Measurements from ENCODE around the gene ELF1. TPM values are rescaled to one million over a fixed set of nuclear protein-coding genes. Genes with fewer than 3 reads are reported as not detected.
"Not testable (repeated sequence)": the region's sequence is repeated elsewhere in the genome, so short reads cannot be mapped to it uniquely, and the experiment has no call there.

ELF1 gene
- polyA plus RNA-seq, 2 of the 4 experiments (the other 2 are of a cell fraction), result 24.9 to 45.0 TPM

DNA sequence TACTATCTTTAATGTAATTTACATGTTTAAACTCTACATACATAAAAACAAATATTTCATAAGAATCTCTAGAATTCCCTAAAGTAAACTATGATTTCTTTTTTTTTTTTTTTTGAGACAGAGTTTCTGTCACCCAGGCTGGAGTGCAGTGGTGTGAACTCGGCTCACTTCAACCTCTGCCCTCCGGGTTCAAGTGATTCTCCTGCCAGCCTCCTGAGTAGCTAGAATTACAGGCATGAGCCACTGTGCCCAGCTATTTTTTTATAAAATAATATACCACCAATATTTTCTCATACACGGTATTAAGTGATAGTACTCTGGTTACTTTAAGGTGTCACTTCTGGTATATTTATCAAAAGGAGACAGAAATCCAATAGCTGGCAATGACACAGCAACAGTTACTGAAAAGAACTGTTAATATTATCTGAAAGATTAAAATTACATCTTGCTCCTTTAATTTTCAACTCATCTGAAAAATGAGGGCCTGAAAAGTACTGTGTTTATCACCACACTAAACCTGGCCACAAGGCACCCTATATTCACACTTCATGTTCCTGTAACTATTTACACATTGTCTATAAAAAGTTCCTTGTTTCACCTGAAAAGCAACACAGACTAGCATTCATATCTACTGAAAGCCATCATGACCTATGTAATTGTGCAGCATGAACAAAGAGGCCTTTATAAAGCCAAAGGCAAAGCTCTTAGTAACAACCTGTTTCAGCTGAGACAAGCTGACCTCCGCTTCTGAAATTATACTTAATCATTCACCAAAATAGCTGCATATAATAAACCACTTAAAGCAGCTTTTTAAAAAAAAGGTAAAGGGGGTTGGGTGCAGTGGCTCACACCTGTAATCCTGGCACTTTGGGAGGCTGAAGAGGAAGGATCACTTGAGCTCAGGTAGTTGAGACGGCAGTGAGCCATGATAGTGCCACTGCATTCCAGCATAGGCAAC, 123.6 kb downstream of the ELF1 start (continued):
- TF ChIP-seq, protein P1, sequence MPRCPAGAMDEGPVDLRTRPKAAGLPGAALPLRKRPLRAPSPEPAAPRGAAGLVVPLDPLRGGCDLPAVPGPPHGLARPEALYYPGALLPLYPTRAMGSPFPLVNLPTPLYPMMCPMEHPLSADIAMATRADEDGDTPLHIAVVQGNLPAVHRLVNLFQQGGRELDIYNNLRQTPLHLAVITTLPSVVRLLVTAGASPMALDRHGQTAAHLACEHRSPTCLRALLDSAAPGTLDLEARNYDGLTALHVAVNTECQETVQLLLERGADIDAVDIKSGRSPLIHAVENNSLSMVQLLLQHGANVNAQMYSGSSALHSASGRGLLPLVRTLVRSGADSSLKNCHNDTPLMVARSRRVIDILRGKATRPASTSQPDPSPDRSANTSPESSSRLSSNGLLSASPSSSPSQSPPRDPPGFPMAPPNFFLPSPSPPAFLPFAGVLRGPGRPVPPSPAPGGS (IDR thresholded peaks at IDR 0.05), result no peak

- H3K9me3 ChIP-seq; FAIRE-seq; ATAC-seq; DNase-seq (ENCODE audit: low read depth in 1 of 2, low spot score in 1 of 2); H3K4me2 ChIP-seq; CTCF ChIA-PET; H3K4me1 ChIP-seq; POLR2A ChIA-PET; H3K4me3 ChIP-seq; H3K27ac ChIP-seq: not testable (repeated sequence)
- WGBS (ENCODE audit: missing lambda C conversion rate), result 92% methylated on average over 3 of the region's 3 CpGs
Measured at GRCh38 chr13:40893573-40893972, 125.5 kb downstream of the ELF1 start.

DNA sequence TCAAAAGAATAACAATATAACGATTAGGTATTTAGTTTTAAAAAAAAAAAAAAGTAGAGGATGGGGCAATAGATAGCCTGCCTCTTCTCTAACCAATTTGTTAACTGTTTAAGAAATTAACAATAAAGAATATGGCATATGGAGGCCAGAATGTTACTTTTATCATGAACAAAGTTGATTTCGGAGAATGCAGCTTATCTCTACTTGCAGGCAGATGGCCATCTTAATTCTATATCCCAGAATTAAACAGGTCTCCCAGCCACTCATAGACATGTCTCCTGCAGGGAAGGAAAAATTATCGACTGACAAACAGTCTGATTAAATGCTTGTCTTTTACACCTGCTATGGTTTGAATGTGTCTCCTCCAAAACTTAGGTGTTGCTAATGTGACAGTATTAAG, 133.1 kb downstream of the ELF1 start:
- DNase-seq (ENCODE audit: low read depth in 1 of 2, low spot score in 1 of 2) (no peak), FAIRE-seq (no peak), ATAC-seq (no peak)
- H3K4me3 ChIP-seq, result no peak overlapping the region
- no peak overlapping the region for H3K4me2 ChIP-seq
- 83% methylated on average over 3 of the region's 3 CpGs for WGBS (ENCODE audit: missing lambda C conversion rate)
- ChIA-PET CTCF (no interaction called here), POLR2A (no interaction called here)
- H3K27ac ChIP-seq, result no peak overlapping the region
- H3K4me1 ChIP-seq, result no peaks in the 10 kb centered on the region
- H3K9me3 ChIP-seq, result no peaks in the 10 kb centered on the region
- TF ChIP-seq TP53 (CRISPR knock-in tag; IDR thresholded peaks at IDR 0.05), result no peak
- TF ChIP-seq CEBPB (IDR thresholded peaks at IDR 0.05), result no peak
- TF ChIP-seq USF2 (IDR thresholded peaks at IDR 0.05), result no peak
- TF ChIP-seq BHLHE40 (IDR thresholded peaks at IDR 0.05; ENCODE audit: low read depth, low read length), result no peak
- TF ChIP-seq MAZ (IDR thresholded peaks at IDR 0.05; ENCODE audit: borderline replicate concordance, low read depth, low read length), result no peak
- no peak for TF ChIP-seq EHF (CRISPR knock-in tag; IDR thresholded peaks at IDR 0.05)

DNA sequence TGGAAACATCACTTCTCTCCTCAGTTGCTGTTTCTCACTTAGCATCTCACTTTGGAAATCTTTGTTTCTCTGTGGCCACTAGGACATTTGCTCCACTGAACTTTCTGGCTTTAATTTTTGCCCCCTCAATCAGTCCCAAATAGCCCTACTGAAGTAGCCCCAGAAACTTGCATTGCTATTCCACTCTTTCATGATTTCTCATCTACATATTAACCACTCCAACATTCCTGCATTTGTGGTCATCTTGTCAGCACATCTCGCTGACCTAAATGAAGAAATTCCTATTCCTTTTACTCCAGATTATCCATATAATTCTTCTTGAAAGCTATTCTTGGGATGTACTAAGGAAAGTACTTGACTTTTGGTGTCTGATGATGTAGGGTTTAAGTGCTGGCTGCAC, 134.9 kb downstream of the ELF1 start:
- DNase-seq (ENCODE audit: low read depth in 1 of 2, low spot score in 1 of 2); H3K4me1 ChIP-seq; H3K4me2 ChIP-seq; POLR2A ChIA-PET; H3K4me3 ChIP-seq; H3K9me3 ChIP-seq; H3K27ac ChIP-seq; FAIRE-seq; ATAC-seq; CTCF ChIA-PET: not testable (repeated sequence)
- WGBS (ENCODE audit: missing lambda C conversion rate), result no CpG with 5 or more reads among the region's 1 CpG

Other genes with a start within 250 kb of the ELF1 start
- gene MRPS31, start 248.1 kb downstream of the ELF1 start, polyA plus RNA-seq (2011; rRNA removed), result 17.7 and 30.3 TPM in 2 replicates
- 14.2 to 14.8 TPM (median 14.7 TPM) in 3 replicates for gene MRPS31, start 248.1 kb downstream of the ELF1 start, polyA plus RNA-seq (2017; fragmentation: RNase III; extraction: RNeasy Plus Mini Kit Qiagen cat#74134 plus additional on column Dnase treatment)
- 17.8 and 23.3 TPM in 2 replicates for gene SLC25A15, start 229.7 kb downstream of the ELF1 start, polyA plus RNA-seq (2011; rRNA removed)
- gene SLC25A15, start 229.7 kb downstream of the ELF1 start, polyA plus RNA-seq (2017; fragmentation: RNase III; extraction: RNeasy Plus Mini Kit Qiagen cat#74134 plus additional on column Dnase treatment), result 14.0 to 17.2 TPM (median 14.1 TPM) in 3 replicates
- 7.5 and 13.9 TPM in 2 replicates for gene WBP4, start 42.2 kb upstream of the ELF1 start, polyA plus RNA-seq (2011; rRNA removed)
- gene WBP4, start 42.2 kb upstream of the ELF1 start, polyA plus RNA-seq (2017; fragmentation: RNase III; extraction: RNeasy Plus Mini Kit Qiagen cat#74134 plus additional on column Dnase treatment), result 9.0 to 9.8 TPM (median 9.3 TPM) in 3 replicates
- 5.0 and 5.4 TPM in 2 replicates for gene KBTBD6, start 113.5 kb upstream of the ELF1 start, polyA plus RNA-seq (2011; rRNA removed)
- 5.1 to 5.5 TPM (median 5.3 TPM) in 3 replicates for gene KBTBD6, start 113.5 kb upstream of the ELF1 start, polyA plus RNA-seq (2017; fragmentation: RNase III; extraction: RNeasy Plus Mini Kit Qiagen cat#74134 plus additional on column Dnase treatment)
- 4.4 and 5.0 TPM in 2 replicates for gene KBTBD7, start 175.3 kb upstream of the ELF1 start, polyA plus RNA-seq (2011; rRNA removed)
- gene KBTBD7, start 175.3 kb upstream of the ELF1 start, polyA plus RNA-seq (2017; fragmentation: RNase III; extraction: RNeasy Plus Mini Kit Qiagen cat#74134 plus additional on column Dnase treatment), result 2.7 to 3.4 TPM (median 3.2 TPM) in 3 replicates
- 15.2 and 16.1 TPM in 2 replicates for gene MTRF1, start 244.3 kb upstream of the ELF1 start, polyA plus RNA-seq (2011; rRNA removed)
- 8.0 to 9.1 TPM (median 8.1 TPM) in 3 replicates for gene MTRF1, start 244.3 kb upstream of the ELF1 start, polyA plus RNA-seq (2017; fragmentation: RNase III; extraction: RNeasy Plus Mini Kit Qiagen cat#74134 plus additional on column Dnase treatment)